ENCODE data around the gene EXOSC5. TPM values are rescaled to one million over a fixed set of nuclear protein-coding genes. Genes with fewer than 3 reads are reported as not detected.
A peak's percentile ranks its signal among the peaks of the same experiment; 100 is the strongest.

EXOSC5 gene
- total and polyA plus RNA-seq, 10 of the 15 experiments (the other 5 are each of a cell fraction or from before 2014, with no cell fraction given) = 15.8 to 123 (median 52.7) TPM

- FAIRE-seq (peak; percentile 52), DNase-seq (ENCODE audit: low read depth, low spot score) (no peak), ATAC-seq (peak; percentile 76)
- under 1% methylated on average over 46 of the region's 58 CpGs for WGBS (ENCODE audit: insufficient coverage, insufficient replicate concordance, low lambda C conversion rate, missing lambda C conversion rate)
- no peak overlapping the region for H2AFZ ChIP-seq (ENCODE audit: control insufficient read depth, low read depth, low read length)
- H3K9ac ChIP-seq (ENCODE audit: control insufficient read depth, insufficient read depth, low read length) = peak overlapping the region; percentile 87
- 0 out of 2 replicates have a peak, but pooled peaks cover 2% of the 10 kb centered on the region for H4K20me1 ChIP-seq (ENCODE audit: control insufficient read depth, insufficient read depth)
- no peaks in the 10 kb centered on the region for H3K27me3 ChIP-seq (replicated peaks in 1 of 2; ENCODE audit: control insufficient read depth in 2 of 2, insufficient read depth in 2 of 2, low read length in 1 of 2)
- ChIA-PET RAD21 (ENCODE audit: unreplicated experiment) (interaction anchor here (0.7 to 3.4 kb wide), 15 partner anchors 13 to 147 kb away, joined by 3 to 41 read pairs (median 5); partner anchors contain the start of genes B9D2, DMAC2 and HNRNPUL1), CTCF (interaction anchor here (0.7 to 6.4 kb wide), 14 partner anchors 13 to 574 kb away, joined by 3 to 91 read pairs (median 4); partner anchors contain the start of genes B9D2, CCDC97, HNRNPUL1 and RAB4B), POLR2A (interaction anchor here (0.6 to 3.2 kb wide), 20 partner anchors 10 to 774 kb away, joined by 3 to 46 read pairs (median 4); partner anchors contain the start of genes B9D2 and DMAC2), SMC1A (ENCODE audit: uncharacterized antibody, unreplicated experiment) (interaction anchor here (0.7 to 3.1 kb wide), 10 partner anchors 9 to 88 kb away, joined by 3 to 14 read pairs (median 4); partner anchors contain the start of genes B9D2, CCDC97 and HNRNPUL1)
- H3K4me1 ChIP-seq (ENCODE audit: control insufficient read depth, insufficient read depth, low read length) = peaks cover 16% of the 10 kb centered on the region
- BruUV-seq (replicated peaks) = TSS peak; percentile 70
- peak overlapping the region; percentile 78 for H3K4me2 ChIP-seq (ENCODE audit: control insufficient read depth, insufficient read depth)
- peaks cover 3 to 4% of the 10 kb centered on the region in 2 experiments; a peak in 3 of 4 replicates for H3K36me3 ChIP-seq (ENCODE audit: control insufficient read depth in 2 of 2, insufficient read depth in 2 of 2, low read length in 1 of 2)
- intact Hi-C loops (cut with micrococcal nuclease; ENCODE audit: unreplicated experiment) = loop anchor here (1.0 to 5.0 kb wide), 6 partner anchors 25 to 186 kb away; partner anchors contain the start of genes BCKDHA, CCDC97 and EXOSC5
- H3K27ac ChIP-seq (ENCODE audit: control insufficient read depth, insufficient read depth) = peak overlapping the region; percentile 84
- no peaks in the 10 kb centered on the region for H3K9me3 ChIP-seq (replicated peaks; ENCODE audit: control insufficient read depth, insufficient read depth, low read length)
- peaks cover 57% of the 10 kb centered on the region for H3K79me2 ChIP-seq (ENCODE audit: control insufficient read depth, insufficient read depth, low read length)
- H3K4me3 ChIP-seq = peak overlapping the region; percentile 89
- in situ Hi-C loops (cut with MboI) = no loop called here
- TF ChIP-seq NKRF (conservative IDR thresholded peaks at IDR 0.05) (0 out of 2 replicates have a peak, but pooled peaks have one; percentile 6), TAF1 (IDR thresholded peaks at IDR 0.05; ENCODE audit: borderline replicate concordance, low read depth, low read length) (peak; percentile 67; the same call in 1 of the 2 replicates), DPF2 (IDR thresholded peaks at IDR 0.05) (peak; percentile 60; the same call in 1 of the 2 replicates), POLR2AphosphoS5 (IDR thresholded peaks at IDR 0.05; ENCODE audit: low read length) (peak; percentile 92), PAX5 (IDR thresholded peaks at IDR 0.05; ENCODE audit: borderline replicate concordance, low read depth, low read length) (peak; percentile 36; the same call in 1 of the 2 replicates), POLR2A (IDR thresholded peaks at IDR 0.05; ENCODE audit: low read depth, low read length) (peak; percentile 69), SP1 (IDR thresholded peaks at IDR 0.05; ENCODE audit: low read depth, low read length) (peak; percentile 41), WRNIP1 (IDR thresholded peaks at IDR 0.05; ENCODE audit: borderline replicate concordance, low read depth, low read length) (no peak), RBBP5 (conservative IDR thresholded peaks at IDR 0.05) (no peak), POLR2AphosphoS2 (IDR thresholded peaks at IDR 0.05; ENCODE audit: low read depth, low read length) (peak; percentile 62; the same call in 1 of the 2 replicates), RELB (IDR thresholded peaks at IDR 0.05; ENCODE audit: low read depth) (peak; percentile 73), GATAD2B (conservative IDR thresholded peaks at IDR 0.05; ENCODE audit: low read depth) (peak; percentile 61; the same call in 1 of the 2 replicates), ZBTB40 (IDR thresholded peaks at IDR 0.05; ENCODE audit: borderline replicate concordance) (no peak), BCL11A (IDR thresholded peaks at IDR 0.05; ENCODE audit: low read depth, low read length) (0 out of 2 replicates have a peak, but pooled peaks have one; percentile 30)
Measured at GRCh38 chr19:41351339-41352245, 45.6 kb downstream of the EXOSC5 start.

Measured in GM12878 (cell line).